H9 (cell line): ENCODE data around the gene DYNC2H1. TPM values are rescaled to one million over a fixed set of nuclear protein-coding genes. Genes with fewer than 3 reads are reported as not detected.

Experiments used
- DNase-seq: peaks from one replicate; pipeline ENCODE4 v3.0.0-alpha.2; 2017
- H2AFZ ChIP-seq: one replicate; pipeline ENCODE4 v1.6.1; 2013; ENCODE audit warnings: mild to moderate bottlenecking, low read length, control low read depth, moderate library complexity
- H2AK5ac ChIP-seq: 2 replicates; pipeline ENCODE4 v1.6.1; 2013; ENCODE audit warnings: low read length, control low read depth, mixed read lengths; ENCODE audit not compliant: insufficient read length
- H2BK120ac ChIP-seq: one replicate; pipeline ENCODE4 v1.6.1; 2013; ENCODE audit warnings: low read depth, mild to moderate bottlenecking, low read length, control low read depth, inconsistent platforms; ENCODE audit not compliant: poor library complexity, severe bottlenecking
- H2BK12ac ChIP-seq: 2 replicates; pipeline ENCODE4 v1.6.1; 2013; ENCODE audit warnings: low read length, control low read depth, mixed read lengths, low read depth; ENCODE audit not compliant: insufficient read length
- H2BK15ac ChIP-seq: 2 replicates; pipeline ENCODE4 v1.6.1; 2013; ENCODE audit warnings: low read depth, low read length, control low read depth
- H2BK20ac ChIP-seq: one replicate; pipeline ENCODE4 v1.6.1; 2013; ENCODE audit warnings: low read depth, mild to moderate bottlenecking, low read length, control low read depth, inconsistent platforms; ENCODE audit not compliant: poor library complexity, severe bottlenecking
- H2BK5ac ChIP-seq: 2 replicates; pipeline ENCODE4 v1.6.1; 2013; ENCODE audit warnings: low read length, control low read depth, mixed read lengths; ENCODE audit not compliant: insufficient read length
- H3K14ac ChIP-seq: 2 replicates; pipeline ENCODE4 v1.6.1; 2013; ENCODE audit warnings: low read length, control low read depth; ENCODE audit not compliant: insufficient read depth
- H3K18ac ChIP-seq: 2 replicates; pipeline ENCODE4 v1.6.1; 2013; ENCODE audit warnings: low read depth, mild to moderate bottlenecking, mixed read lengths, low read length, control low read depth; ENCODE audit not compliant: insufficient read length
- H3K23ac ChIP-seq: 2 replicates; pipeline ENCODE4 v1.6.1; 2013; ENCODE audit warnings: low read length, control low read depth, mixed read lengths, low read depth; ENCODE audit not compliant: insufficient read length
- H3K23me2 ChIP-seq: 2 replicates; pipeline ENCODE4 v1.6.1; 2013; ENCODE audit warnings: low read depth, mild to moderate bottlenecking, mixed read lengths, low read length, control low read depth; ENCODE audit not compliant: insufficient read length, poor library complexity, severe bottlenecking
- H3K27ac ChIP-seq: 2 replicates; pipeline ENCODE4 v1.5.1; 2013; ENCODE audit warnings: low read length, control low read depth, mixed read lengths, low read depth; ENCODE audit not compliant: insufficient read length
- H3K27me3 ChIP-seq: 2 replicates; pipeline ENCODE4 v1.6.1; 2013; ENCODE audit warnings: low read length, control low read depth, inconsistent platforms; ENCODE audit not compliant: insufficient read depth
- H3K4ac ChIP-seq: 2 replicates; pipeline ENCODE4 v1.6.1; 2013; ENCODE audit warnings: low read depth, mild to moderate bottlenecking, control low read depth, inconsistent platforms, low read length, moderate library complexity
- H3K4me1 ChIP-seq: 2 replicates; pipeline ENCODE4 v1.6.1; 2013; ENCODE audit warnings: low read length, control low read depth, inconsistent platforms; ENCODE audit not compliant: insufficient read depth
- H3K4me2 ChIP-seq: 2 replicates; pipeline ENCODE4 v1.6.1; 2013; ENCODE audit warnings: low read length, control low read depth, mixed read lengths; ENCODE audit not compliant: insufficient read length, insufficient read depth
- H3K56ac ChIP-seq: 2 replicates; pipeline ENCODE4 v1.6.1; 2013; ENCODE audit warnings: low read depth, mild to moderate bottlenecking, mixed read lengths, low read length, control low read depth; ENCODE audit not compliant: insufficient read length
- H3K79me1 ChIP-seq: 2 replicates; pipeline ENCODE4 v1.6.1; 2013; ENCODE audit warnings: low read depth, mild to moderate bottlenecking, moderate library complexity, low read length, control low read depth, inconsistent platforms; ENCODE audit not compliant: insufficient read depth, poor library complexity, severe bottlenecking
- H3K79me2 ChIP-seq: 2 replicates; pipeline ENCODE4 v1.6.1; 2013; ENCODE audit warnings: low read length, control low read depth, inconsistent platforms; ENCODE audit not compliant: insufficient read depth
- H3K9ac ChIP-seq: 2 replicates; pipeline ENCODE4 v1.6.1; 2013; ENCODE audit warnings: low read length, control low read depth, mixed read lengths; ENCODE audit not compliant: insufficient read length; ENCODE audit errors: extremely low read depth
- H3K9me3 ChIP-seq: one replicate; pipeline ENCODE4 v1.6.1; 2013; ENCODE audit warnings: low read depth, low read length, inconsistent platforms; ENCODE audit not compliant: control insufficient read depth
- H3T11ph ChIP-seq: one replicate; pipeline ENCODE4 v1.6.1; 2013; ENCODE audit warnings: mild to moderate bottlenecking, low read length, control low read depth, inconsistent platforms
- H4K20me1 ChIP-seq: one replicate; pipeline ENCODE4 v1.6.1; 2013; ENCODE audit not compliant: control insufficient read depth, insufficient read length, insufficient read depth
- H4K5ac ChIP-seq: 2 replicates; pipeline ENCODE4 v1.6.1; 2013; ENCODE audit warnings: low read depth, mild to moderate bottlenecking, mixed read lengths, low read length, control low read depth; ENCODE audit not compliant: insufficient read length
- H4K8ac ChIP-seq: replicated peaks from 2 replicates; pipeline ENCODE4 v1.6.1; 2013; ENCODE audit warnings: low read length, control low read depth, mixed read lengths, low read depth; ENCODE audit not compliant: insufficient read length
- H4K91ac ChIP-seq: 2 replicates; pipeline ENCODE4 v1.6.1; 2013; ENCODE audit warnings: low read depth, mild to moderate bottlenecking, moderate library complexity, mixed read lengths, low read length, control low read depth; ENCODE audit not compliant: insufficient read length
- H3K27ac Mint-ChIP-seq, 3 experiments: 2 replicates in 2 of 3; 3 replicates in 1 of 3; pipeline ENCODE4 v1.8.0; 2020 to 2021; ENCODE audit warnings: mixed read lengths in 3 of 3, mild to moderate bottlenecking in 1 of 3, moderate library complexity in 1 of 3
- H3K27me3 Mint-ChIP-seq: 2 replicates; pipeline ENCODE4 v1.8.0; 2021; ENCODE audit warnings: low read depth, mild to moderate bottlenecking, moderate library complexity, mixed read lengths
- H3K36me3 Mint-ChIP-seq, 3 experiments: 2 replicates in 2 of 3; 3 replicates in 1 of 3; pipeline ENCODE4 v1.8.0; 2020 to 2021; ENCODE audit warnings: low read depth in 3 of 3, mixed read lengths in 3 of 3; ENCODE audit not compliant: insufficient read depth in 1 of 3
- H3K4me1 Mint-ChIP-seq, 2 experiments: 2 replicates each; pipeline ENCODE4 v1.8.0; 2020; ENCODE audit warnings: mixed read lengths in 2 of 2
- H3K4me3 Mint-ChIP-seq, 2 experiments: 2 replicates in 1 of 2; 3 replicates in 1 of 2; pipeline ENCODE4 v1.8.0; 2020 to 2021; ENCODE audit warnings: mild to moderate bottlenecking in 2 of 2, mixed read lengths in 2 of 2, moderate library complexity in 1 of 2
- H3K9me3 Mint-ChIP-seq, 2 experiments: 2 replicates in 1 of 2; 3 replicates in 1 of 2; pipeline ENCODE4 v1.8.0; 2020; ENCODE audit warnings: mild to moderate bottlenecking in 2 of 2, mixed read lengths in 2 of 2, moderate library complexity in 1 of 2
- CTCF ChIP-seq: fragments of 200-600 bp; sonication (generic); conservative IDR thresholded peaks from 3 replicates; pipeline ENCODE4 v1.8.0; 2021; ENCODE audit warnings: antibody characterized with exemption, mild to moderate bottlenecking
- WGBS: extraction: QIAGEN DNeasy Blood & Tissue Kit; methylation state at CpG from one replicate; pipeline ENCODE4 v1.1.7; 2013; ENCODE audit warnings: missing lambda C conversion rate, low lambda C conversion rate, mixed read lengths; ENCODE audit not compliant: insufficient read length; ENCODE audit errors: extremely low coverage; 5-methylcytosine and 5-hydroxymethylcytosine counted together
- total RNA-seq: library from RNA; stranded (reverse); gene quantifications from 2 replicates; pipeline ENCODE4 v1.2.1, GENCODE V29; 2021

Gene DYNC2H1
- total RNA-seq, 1 experiment from 2014 or later, result 13.2 TPM

GRCh38 chr11:103476874-103477273, 367.6 kb downstream of the DYNC2H1 start:
- Mint-ChIP-seq H3K4me3 (no peak overlapping the region), H3K27me3 (no peaks in the 10 kb centered on the region), H3K9me3 (no peaks in the 10 kb centered on the region), H3K36me3 (no peaks in the 10 kb centered on the region), H3K27ac (no peak overlapping the region), H3K4me1 (peaks cover 0 to 7% of the 10 kb centered on the region in 2 experiments; a peak in 1 of 4 replicates)
- no peaks in the 10 kb centered on the region for H3K4me1 ChIP-seq
- H3K23ac ChIP-seq, result no peak overlapping the region
- no peak for TF ChIP-seq CTCF
- no peak overlapping the region for H2BK20ac ChIP-seq
- no peak overlapping the region for H2AK5ac ChIP-seq
- H3K56ac ChIP-seq, result no peak overlapping the region
- H3K9ac ChIP-seq, result no peak overlapping the region
- no peak overlapping the region for H2BK5ac ChIP-seq
- no peak overlapping the region for H4K8ac ChIP-seq
- H3K9me3 ChIP-seq, result no peaks in the 10 kb centered on the region
- H4K91ac ChIP-seq, result no peak overlapping the region
- no peaks in the 10 kb centered on the region for H3K79me1 ChIP-seq
- no peaks in the 10 kb centered on the region for H3K79me2 ChIP-seq
- no peak overlapping the region for H3T11ph ChIP-seq
- H2BK12ac ChIP-seq, result no peak overlapping the region
- H2BK15ac ChIP-seq, result no peak overlapping the region
- no CpG with 5 or more reads among the region's 2 CpGs for WGBS
- H3K27me3 ChIP-seq, result no peaks in the 10 kb centered on the region
- no peak overlapping the region for H2AFZ ChIP-seq
- no peaks in the 10 kb centered on the region for H3K23me2 ChIP-seq
- no peak overlapping the region for H2BK120ac ChIP-seq
- H4K5ac ChIP-seq, result no peak overlapping the region
- DNase-seq, result no peak
- H3K4me2 ChIP-seq, result no peak overlapping the region
- H3K18ac ChIP-seq, result no peak overlapping the region
- no peaks in the 10 kb centered on the region for H4K20me1 ChIP-seq
- no peak overlapping the region for H3K4ac ChIP-seq
- H3K14ac ChIP-seq, result no peak overlapping the region
- H3K27ac ChIP-seq, result no peak overlapping the region
